PC-9 (cell line): ENCODE results near the gene MSI2. TPM values are rescaled to one million over a fixed set of nuclear protein-coding genes. Genes with fewer than 3 reads are reported as not detected.
A peak's percentile ranks its signal among the peaks of the same experiment; 100 is the strongest.
"Not testable (repeated sequence)": the region's sequence is repeated elsewhere in the genome, so short reads cannot be mapped to it uniquely, and the experiment has no call there.

Experiments used
- BruUV-seq: library from RNA; stranded (reverse); fragments of 400-500 nt; replicated peaks from 2 replicates; lab custom pipeline; 2021; lab: Mats Ljungman, UMichigan
- CTCF ChIA-PET: fragments of 300-600 bp; sonication (Branson Sonifier 250); formaldehyde crosslinking; loops from one replicate; lab custom pipeline; 2022; ENCODE audit warnings: antibody characterized with exemption; lab: Charles Lee
- POLR2A ChIA-PET: fragments of 300-600 bp; sonication (Branson Sonifier 250); formaldehyde crosslinking; loops from one replicate; lab custom pipeline; 2022; ENCODE audit warnings: antibody characterized with exemption; ENCODE audit not compliant: unreplicated experiment; lab: Charles Lee
- DNase-seq, 2 experiments: peaks; one replicate each; pipeline versions ENCODE4 v3.0.0 to v3.0.0-alpha.2; 2015 to 2022; ENCODE audit warnings: mixed read lengths in 1 of 2
- H2AFZ ChIP-seq: fragments of 200-600 bp; sonication (generic); 2 replicates; pipeline ENCODE4 v1.8.1; 2017; ENCODE audit warnings: antibody characterized with exemption
- H3F3A ChIP-seq: fragments of 200-600 bp; sonication (generic); 2 replicates; pipeline ENCODE4 v1.8.1; 2017; ENCODE audit warnings: antibody characterized with exemption, mild to moderate bottlenecking, low read depth; ENCODE audit not compliant: insufficient read depth
- H3K27ac ChIP-seq: fragments of 200-600 bp; sonication (generic); 2 replicates; pipeline ENCODE4 v1.6.1; 2016; ENCODE audit warnings: mixed run types
- H3K27me3 ChIP-seq: fragments of 200-600 bp; sonication (generic); 2 replicates; pipeline ENCODE4 v1.6.1; 2016; ENCODE audit warnings: low read depth, mixed run types; ENCODE audit not compliant: insufficient read depth
- H3K36me3 ChIP-seq: fragments of 200-600 bp; sonication (generic); 2 replicates; pipeline ENCODE4 v1.6.1; 2016; ENCODE audit warnings: low read depth, mixed run types
- H3K4me1 ChIP-seq: fragments of 200-600 bp; sonication (generic); replicated peaks from 2 replicates; pipeline ENCODE4 v1.6.1; 2016; ENCODE audit warnings: mixed run types; ENCODE audit not compliant: insufficient read depth
- H3K4me2 ChIP-seq: fragments of 200-600 bp; sonication (generic); 2 replicates; pipeline ENCODE4 v1.6.1; 2017; ENCODE audit warnings: mixed run types
- H3K4me3 ChIP-seq: fragments of 200-600 bp; sonication (generic); 2 replicates; pipeline ENCODE4 v1.6.1; 2016; ENCODE audit warnings: mixed run types
- H3K79me2 ChIP-seq: fragments of 200-600 bp; sonication (generic); 2 replicates; pipeline ENCODE4 v1.6.1; 2017; ENCODE audit warnings: low read depth, mixed run types
- H3K9me2 ChIP-seq: fragments of 200-600 bp; sonication (generic); 2 replicates; pipeline ENCODE4 v1.8.1; 2017; ENCODE audit warnings: mild to moderate bottlenecking; ENCODE audit not compliant: insufficient read depth
- H3K9me3 ChIP-seq: fragments of 200-600 bp; sonication (generic); 2 replicates; pipeline ENCODE4 v1.8.1; 2016; ENCODE audit warnings: low read depth; ENCODE audit not compliant: insufficient read depth
- H4K20me1 ChIP-seq: fragments of 200-600 bp; sonication (generic); 2 replicates; pipeline ENCODE4 v1.8.1; 2017; ENCODE audit not compliant: insufficient read depth
- EZH2 ChIP-seq: fragments of 200-600 bp; sonication (generic); IDR thresholded peaks from 2 replicates; pipeline ENCODE4 v1.8.0; 2017; ENCODE audit warnings: antibody characterized with exemption, low read depth
- intact Hi-C: fragments of 100-400 bp; cut with micrococcal nuclease; formaldehyde crosslinking; loops from one replicate; pipeline ENCODE4 v1.10.0; 2022; ENCODE audit not compliant: unreplicated experiment
- total RNA-seq: library from RNA; stranded (reverse); gene quantifications from 2 replicates; pipeline ENCODE4 v1.2.3, GENCODE V29; 2021
- TF ChIP-seq, protein P1 (sequence below): fragments of 200-600 bp; sonication (generic); conservative IDR thresholded peaks from 2 replicates; pipeline ENCODE4 v1.6.1; 2017; ENCODE audit warnings: mixed run types, antibody characterized with exemption, mild to moderate bottlenecking, moderate library complexity

The MSI2 gene
- total RNA-seq, 1 experiment from 2014 or later = 15.7 TPM

DNA sequence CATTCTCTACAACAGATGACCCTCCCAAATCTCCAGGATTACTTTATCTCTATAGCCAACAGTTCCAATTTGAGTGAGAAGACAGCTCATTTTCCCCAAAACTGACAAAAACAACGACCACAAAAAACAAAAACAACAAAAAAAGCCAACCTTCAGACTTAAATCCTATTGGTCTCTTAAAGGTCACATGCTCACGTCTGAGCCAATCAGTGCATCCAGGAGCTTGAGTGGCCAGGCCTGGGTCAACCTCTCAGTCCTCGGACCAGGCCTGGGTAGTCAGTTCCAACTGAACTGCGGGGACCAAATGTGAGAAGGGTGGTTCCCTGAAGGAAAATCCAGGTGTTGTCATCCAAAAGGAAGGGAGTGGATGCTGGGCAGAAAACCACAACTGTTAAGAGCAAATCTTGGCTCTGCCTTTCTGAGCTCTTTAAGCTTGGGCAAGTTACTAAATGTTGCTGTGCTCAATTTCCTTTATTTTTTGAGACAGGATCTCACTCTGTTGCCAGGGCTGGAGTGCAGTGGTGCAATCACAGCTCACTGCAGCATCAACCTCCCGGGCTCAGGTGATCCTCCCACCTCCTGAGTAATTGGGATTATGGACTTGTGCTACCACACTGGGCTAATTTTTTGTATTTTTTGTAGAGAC is 43.0 kb upstream of the MSI2 start:
- ChIA-PET POLR2A (no interaction called here), CTCF (interaction anchor here (0.6 kb wide), 2 partner anchors 30 to 730 kb away, joined by 3 to 5 read pairs; no protein-coding TSS in a partner anchor)
- H3K27me3 ChIP-seq = no peaks in the 10 kb centered on the region
- H3K36me3 ChIP-seq = no peaks in the 10 kb centered on the region
- no peak for DNase-seq
- no peak for TF ChIP-seq EZH2
- H3K4me2 ChIP-seq = no peak overlapping the region
- no peaks in the 10 kb centered on the region for H3K9me3 ChIP-seq
- H3F3A ChIP-seq = no peaks in the 10 kb centered on the region
- H3K4me3 ChIP-seq = no peak overlapping the region
- no peak overlapping the region for H2AFZ ChIP-seq
- H3K4me1 ChIP-seq = 0 out of 2 replicates have a peak, but pooled peaks cover 10% of the 10 kb centered on the region
- BruUV-seq = no TSS peak
- no peak overlapping the region for H3K27ac ChIP-seq
- H3K79me2 ChIP-seq = no peaks in the 10 kb centered on the region
- no peaks in the 10 kb centered on the region for H4K20me1 ChIP-seq
- intact Hi-C loops = no loop called here
- no peaks in the 10 kb centered on the region for H3K9me2 ChIP-seq

DNA sequence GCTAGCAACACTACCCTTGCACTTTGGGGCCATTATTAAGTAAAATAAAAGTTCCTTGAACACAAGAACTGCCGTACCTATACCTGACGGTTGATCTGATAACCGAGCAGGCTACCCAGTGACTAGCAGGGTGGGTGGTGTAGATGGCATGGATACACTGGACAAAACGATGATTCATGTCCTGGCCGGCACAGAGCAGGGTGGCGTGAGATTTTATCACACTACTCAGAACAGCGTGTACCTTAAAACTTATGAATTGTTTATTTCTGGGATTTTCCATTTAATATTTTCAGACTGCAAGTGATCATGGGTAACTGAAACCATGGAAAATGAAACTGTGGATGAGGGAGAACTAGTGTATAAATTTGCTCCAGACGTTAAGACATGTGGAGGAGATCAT is 41.0 kb upstream of the MSI2 start:
- H3K4me3 ChIP-seq = no peak overlapping the region; the same call in 1 of the 2 replicates
- H3K79me2 ChIP-seq = no peaks in the 10 kb centered on the region
- H3K4me2 ChIP-seq = peak overlapping the region; percentile 24
- no peak overlapping the region for H2AFZ ChIP-seq
- peak; percentile 15 to 58 for DNase-seq
- no peaks in the 10 kb centered on the region for H3K9me2 ChIP-seq
- CTCF ChIA-PET = no interaction called here
- H3K4me1 ChIP-seq = 0 out of 2 replicates have a peak, but pooled peaks cover 10% of the 10 kb centered on the region
- no peaks in the 10 kb centered on the region for H3K36me3 ChIP-seq
- intact Hi-C loops = no loop called here
- POLR2A ChIA-PET = interaction anchor here (0.6 kb wide), 1 partner anchor 1417 kb away, joined by 4 read pairs; no protein-coding TSS in a partner anchor
- no peaks in the 10 kb centered on the region for H3K9me3 ChIP-seq
- H4K20me1 ChIP-seq = no peaks in the 10 kb centered on the region
- no TSS peak for BruUV-seq
- TF ChIP-seq, protein P1, sequence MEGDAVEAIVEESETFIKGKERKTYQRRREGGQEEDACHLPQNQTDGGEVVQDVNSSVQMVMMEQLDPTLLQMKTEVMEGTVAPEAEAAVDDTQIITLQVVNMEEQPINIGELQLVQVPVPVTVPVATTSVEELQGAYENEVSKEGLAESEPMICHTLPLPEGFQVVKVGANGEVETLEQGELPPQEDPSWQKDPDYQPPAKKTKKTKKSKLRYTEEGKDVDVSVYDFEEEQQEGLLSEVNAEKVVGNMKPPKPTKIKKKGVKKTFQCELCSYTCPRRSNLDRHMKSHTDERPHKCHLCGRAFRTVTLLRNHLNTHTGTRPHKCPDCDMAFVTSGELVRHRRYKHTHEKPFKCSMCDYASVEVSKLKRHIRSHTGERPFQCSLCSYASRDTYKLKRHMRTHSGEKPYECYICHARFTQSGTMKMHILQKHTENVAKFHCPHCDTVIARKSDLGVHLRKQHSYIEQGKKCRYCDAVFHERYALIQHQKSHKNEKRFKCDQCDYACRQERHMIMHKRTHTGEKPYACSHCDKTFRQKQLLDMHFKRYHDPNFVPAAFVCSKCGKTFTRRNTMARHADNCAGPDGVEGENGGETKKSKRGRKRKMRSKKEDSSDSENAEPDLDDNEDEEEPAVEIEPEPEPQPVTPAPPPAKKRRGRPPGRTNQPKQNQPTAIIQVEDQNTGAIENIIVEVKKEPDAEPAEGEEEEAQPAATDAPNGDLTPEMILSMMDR = no peak
- TF ChIP-seq EZH2 = no peak
- H3F3A ChIP-seq = no peaks in the 10 kb centered on the region
- H3K27ac ChIP-seq = no peak overlapping the region
- H3K27me3 ChIP-seq = no peaks in the 10 kb centered on the region

DNA sequence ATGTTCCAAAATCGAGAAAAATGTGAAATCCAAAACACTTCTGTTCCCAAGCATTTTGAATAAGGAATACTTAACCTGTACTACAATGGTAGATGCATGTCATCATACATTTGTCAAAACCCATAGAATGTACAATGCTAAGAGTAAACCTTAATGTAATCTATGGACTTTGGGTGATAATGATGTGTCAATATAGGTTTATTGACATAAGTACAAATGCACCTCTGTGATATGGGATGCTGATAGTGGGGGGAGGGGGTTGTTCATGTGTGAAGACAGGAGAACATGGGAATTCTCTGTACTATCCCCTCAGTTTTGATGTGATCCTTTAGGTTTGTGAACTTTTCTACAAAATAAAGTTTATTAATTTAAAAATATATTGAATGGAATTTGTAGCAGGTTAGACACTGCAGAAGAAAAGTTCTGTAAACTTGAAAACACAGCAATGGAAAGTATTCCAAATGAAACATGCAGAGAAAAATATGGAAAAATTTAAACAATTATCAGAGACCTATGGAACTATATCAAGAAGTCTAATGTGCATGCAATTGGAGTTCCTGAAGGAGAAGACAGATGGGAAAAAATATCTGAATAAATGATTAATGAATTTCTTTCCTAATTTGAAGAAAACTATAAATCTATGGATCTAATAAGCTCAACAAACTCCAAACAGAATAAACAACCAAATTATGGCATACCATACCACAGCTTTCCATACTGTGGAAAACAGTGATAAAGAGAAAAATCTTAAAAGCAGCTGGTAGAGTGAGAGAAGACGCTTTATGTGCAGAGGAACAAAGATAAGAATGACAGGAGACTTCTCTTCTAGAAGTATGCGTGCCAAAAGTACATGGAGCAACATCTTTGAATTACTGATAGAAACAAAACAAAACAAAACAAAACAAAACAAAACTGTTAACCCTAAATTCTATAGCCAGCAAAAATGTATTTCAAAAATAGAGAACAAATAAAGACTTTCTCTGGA is 34.7 kb upstream of the MSI2 start:
- DNase-seq = no peak
- no peak overlapping the region for H3K4me3 ChIP-seq
- ChIA-PET CTCF (no interaction called here), POLR2A (no interaction called here)
- BruUV-seq = no TSS peak
- H4K20me1 ChIP-seq = no peaks in the 10 kb centered on the region
- no peaks in the 10 kb centered on the region; the same call in 1 of the 2 replicates for H3K9me3 ChIP-seq
- no peak overlapping the region for H3K27ac ChIP-seq
- no peaks in the 10 kb centered on the region for H3K4me1 ChIP-seq
- intact Hi-C loops = no loop called here
- H3F3A ChIP-seq = no peaks in the 10 kb centered on the region
- no peak overlapping the region for H3K4me2 ChIP-seq
- no peak overlapping the region for H2AFZ ChIP-seq
- no peaks in the 10 kb centered on the region for H3K9me2 ChIP-seq
- no peaks in the 10 kb centered on the region for H3K36me3 ChIP-seq
- no peak for TF ChIP-seq EZH2
- TF ChIP-seq, protein P1 = no peak
- no peaks in the 10 kb centered on the region for H3K79me2 ChIP-seq
- H3K27me3 ChIP-seq = peaks cover 8% of the 10 kb centered on the region; the same call in 1 of the 2 replicates

DNA sequence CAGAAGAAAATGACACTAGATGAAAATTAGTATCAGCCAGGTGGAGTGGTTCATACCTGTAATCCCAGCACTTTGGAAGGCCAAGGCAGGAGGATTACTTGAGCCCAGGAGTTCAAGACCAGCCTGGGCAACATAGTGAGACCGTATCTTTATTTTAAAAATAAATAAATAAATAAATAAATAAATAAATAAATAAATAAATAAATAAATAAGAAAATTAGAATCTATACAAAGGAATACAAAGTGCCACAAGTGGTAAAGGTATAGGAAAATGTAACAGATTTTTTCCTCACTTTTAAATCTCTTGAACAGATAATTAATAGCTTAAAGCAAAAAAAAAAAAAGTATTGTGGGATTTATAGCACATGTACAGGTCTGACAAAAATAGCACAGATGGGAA is 33.9 kb upstream of the MSI2 start:
- H3K9me2 ChIP-seq, intact Hi-C loops, H3K4me1 ChIP-seq, CTCF ChIA-PET, DNase-seq, H3K4me3 ChIP-seq, H3K79me2 ChIP-seq, POLR2A ChIA-PET, H3K27ac ChIP-seq, H4K20me1 ChIP-seq, H3K9me3 ChIP-seq, H3K36me3 ChIP-seq, H3K4me2 ChIP-seq, H2AFZ ChIP-seq, BruUV-seq, H3F3A ChIP-seq: not testable (repeated sequence)
- H3K27me3 ChIP-seq = peaks cover 13% of the 10 kb centered on the region
